Naive thymus-derived CD4-positive, alpha-beta T cell (primary cell): ENCODE measurements around the gene TRAK2. TPM values are rescaled to one million over a fixed set of nuclear protein-coding genes. Genes with fewer than 3 reads are reported as not detected.
"Not testable (repeated sequence)": the region's sequence is repeated elsewhere in the genome, so short reads cannot be mapped to it uniquely, and the experiment has no call there.

ENCODE experiments used
- ATAC-seq: fragments of 150-1000 bp; cut with Tn5 transposase; 2 replicates; pipeline ENCODE4 v1.10.0; 2021; ENCODE audit warnings: mild to moderate bottlenecking, moderate library complexity
- CTCF ChIA-PET: fragments of 350-600 bp; sonication (Branson Sonifier 250); formaldehyde crosslinking; loops from one replicate; lab custom pipeline; 2021; ENCODE audit warnings: antibody characterized with exemption; lab: Charles Lee
- POLR2A ChIA-PET: fragments of 350-600 bp; sonication (Branson Sonifier 250); formaldehyde crosslinking; loops from one replicate; lab custom pipeline; 2021; ENCODE audit warnings: antibody characterized with exemption, inconsistent platforms; lab: Charles Lee
- DNase-seq, 9 donors: peaks; one replicate each; pipeline versions ENCODE4 v3.0.0 to v3.0.0-alpha.2; 2020 to 2022; ENCODE audit warnings: mixed read lengths in 1 of 9
- H3K27ac ChIP-seq: one replicate; pipeline ENCODE4 v1.7.0; 2013; ENCODE audit warnings: mild to moderate bottlenecking, low read depth, low read length, moderate library complexity
- H3K27me3 ChIP-seq, 2 donors: one replicate each; pipeline ENCODE4 v1.7.0; 2013; ENCODE audit warnings: low read length in 2 of 2, mild to moderate bottlenecking in 2 of 2, moderate library complexity in 2 of 2; ENCODE audit not compliant: control insufficient read depth in 2 of 2, insufficient read depth in 2 of 2
- H3K36me3 ChIP-seq, 3 experiments: 1 replicate in 2 of 3; 2 replicates in 1 of 3; pipeline ENCODE4 v1.7.0; 2013; ENCODE audit warnings: low read length in 3 of 3, mild to moderate bottlenecking in 3 of 3, moderate library complexity in 1 of 3; ENCODE audit not compliant: insufficient read depth in 3 of 3, control insufficient read depth in 2 of 3
- H3K4me1 ChIP-seq, 2 donors: one replicate each; pipeline ENCODE4 v1.7.0; 2013; ENCODE audit warnings: low read length in 2 of 2, mild to moderate bottlenecking in 2 of 2, moderate library complexity in 1 of 2; ENCODE audit not compliant: control insufficient read depth in 2 of 2, insufficient read depth in 2 of 2
- H3K4me3 ChIP-seq: 2 replicates; pipeline ENCODE4 v1.7.0; 2013; ENCODE audit warnings: mild to moderate bottlenecking, low read length
- H3K9me3 ChIP-seq, 3 experiments: 1 replicate in 2 of 3; 2 replicates in 1 of 3; pipeline ENCODE4 v1.7.0; 2013; ENCODE audit warnings: low read length in 3 of 3; ENCODE audit not compliant: control insufficient read depth in 2 of 3
- H3K27ac Mint-ChIP-seq, 9 donors: one replicate each; pipeline ENCODE4 v1.8.0; 2020 to 2022; ENCODE audit warnings: mixed read lengths in 9 of 9, mild to moderate bottlenecking in 8 of 9, moderate library complexity in 5 of 9, inconsistent platforms in 2 of 9
- H3K27me3 Mint-ChIP-seq, 5 donors: one replicate each; pipeline ENCODE4 v1.8.0; 2021 to 2022; ENCODE audit warnings: mixed read lengths in 5 of 5, mild to moderate bottlenecking in 1 of 5
- H3K36me3 Mint-ChIP-seq, 5 donors: one replicate each; pipeline ENCODE4 v1.8.0; 2020 to 2022; ENCODE audit warnings: mixed read lengths in 5 of 5, mild to moderate bottlenecking in 3 of 5, inconsistent platforms in 1 of 5
- H3K4me1 Mint-ChIP-seq, 7 donors: one replicate each; pipeline ENCODE4 v1.8.0; 2020 to 2022; ENCODE audit warnings: mixed read lengths in 7 of 7, mild to moderate bottlenecking in 3 of 7, inconsistent platforms in 1 of 7
- H3K4me3 Mint-ChIP-seq, 10 donors: one replicate each; pipeline ENCODE4 v1.8.0; 2020 to 2022; ENCODE audit warnings: mild to moderate bottlenecking in 10 of 10, mixed read lengths in 10 of 10, moderate library complexity in 6 of 10, inconsistent platforms in 2 of 10
- H3K9me3 Mint-ChIP-seq, 11 donors: one replicate each; pipeline ENCODE4 v1.8.0; 2020 to 2022; ENCODE audit warnings: mixed read lengths in 11 of 11, mild to moderate bottlenecking in 4 of 11, inconsistent platforms in 1 of 11, moderate library complexity in 1 of 11
- intact Hi-C, 2 donors: fragments of 100-400 bp; cut with micrococcal nuclease; formaldehyde crosslinking; loops; one replicate each; pipeline ENCODE4 v1.15.1; 2023
- polyA plus RNA-seq, 2 donors: library from polyadenylated mRNA; unstranded; fragments of 300-500 nt; fragmentation: Illumina TruSeq; gene quantifications; one replicate each; pipeline ENCODE4 v1.2.3, GENCODE V29; 2021
- total RNA-seq, 6 experiments: library from RNA in 5 of 6; stranded (reverse) in 5 of 6; gene quantifications; 1 replicate in 5 of 6; 2 replicates in 1 of 6; pipeline ENCODE4 v1.2.3 and lab custom pipeline; 2021 to 2026

The TRAK2 gene
- total and polyA plus RNA-seq, 7 experiments from 2014 or later = 27.2 to 47.6 (median 34.3) TPM

DNA sequence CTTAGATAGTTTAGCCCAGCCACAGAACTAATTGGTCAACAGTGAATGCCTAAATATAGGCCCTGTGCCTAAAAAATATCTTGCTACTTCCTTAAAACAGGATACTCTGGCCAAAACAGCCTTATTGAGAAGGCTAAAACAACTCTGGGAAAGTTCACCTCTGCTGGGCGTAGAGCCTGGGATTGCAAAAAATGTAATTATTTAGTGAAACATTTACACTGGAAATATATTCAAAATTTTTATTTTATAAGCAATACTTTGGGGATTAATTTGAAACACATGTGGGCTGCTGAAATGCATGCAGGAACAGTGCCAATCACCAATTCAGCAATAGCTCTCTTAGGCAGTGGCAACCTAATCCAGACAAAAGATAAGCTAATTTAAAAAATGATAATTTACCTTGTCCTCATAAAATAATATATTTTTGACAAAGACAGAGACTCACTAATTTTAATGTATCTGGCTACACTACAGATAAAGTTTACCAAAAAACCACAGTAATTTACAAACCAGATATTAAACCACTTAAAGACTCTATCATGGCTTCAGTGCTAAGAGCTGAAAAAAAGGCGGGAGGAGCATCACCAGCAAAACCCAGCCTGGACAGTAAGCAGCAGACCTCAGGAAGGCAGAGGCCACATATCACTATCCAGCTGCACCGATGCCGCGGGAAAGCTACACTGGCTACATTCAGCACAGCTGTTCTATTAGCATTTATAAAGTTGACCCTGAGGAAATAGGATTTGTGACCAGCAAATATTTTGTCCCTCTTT lies 18.5 kb downstream of the TRAK2 start:
- H3K4me1 Mint-ChIP-seq = peaks cover 30 to 77% (median 70%) of the 10 kb centered on the region in 7 donors

DNA sequence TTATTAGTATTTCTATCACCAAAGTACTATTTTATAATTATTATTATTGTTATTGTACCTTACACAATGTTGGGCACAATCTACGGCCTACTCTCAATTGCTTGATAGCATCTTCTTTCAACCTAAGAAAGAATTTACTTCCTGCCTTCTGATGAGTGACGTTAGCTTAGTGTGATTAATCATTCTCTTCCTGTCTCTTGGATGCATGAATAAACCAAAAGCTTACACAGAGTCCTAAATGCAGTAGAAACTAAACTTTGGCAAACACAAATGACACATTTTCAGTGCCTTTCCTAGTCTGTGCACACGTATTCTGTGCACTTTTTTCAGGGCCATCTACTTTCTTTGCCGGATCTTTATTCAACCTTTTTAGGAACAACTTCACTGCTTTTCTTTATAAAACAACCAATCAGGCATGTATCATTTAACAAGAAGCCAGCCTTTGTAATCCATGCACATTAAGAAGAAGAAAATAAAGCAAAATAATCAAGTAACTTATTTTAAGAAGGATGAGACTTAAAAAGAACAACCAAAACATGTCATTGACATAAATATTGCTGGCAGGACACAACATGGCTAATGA lies 19.1 kb downstream of the TRAK2 start:
- no peaks in the 10 kb centered on the region for H3K27me3 ChIP-seq
- CTCF ChIA-PET = interaction anchor here (0.6 to 0.7 kb wide), 2 partner anchors 32 to 372 kb away, joined by 3 read pairs; no protein-coding TSS in a partner anchor
- intact Hi-C loops = loop anchor here (1.0 to 2.0 kb wide), 4 partner anchors 8 to 19 kb away; partner anchors contain the start of genes STRADB (in 1 of the 2) and TRAK2 (in 1 of the 2)
- peaks cover 0 to 16% (median 0%) of the 10 kb centered on the region in 11 donors for H3K9me3 Mint-ChIP-seq
- peak overlapping the region in 9 of 10 donors; percentile 14 to 76 (median 54) for H3K4me3 Mint-ChIP-seq
- peak; percentile 84 for ATAC-seq
- peak overlapping the region; percentile 38 for H3K27ac ChIP-seq
- no peaks in the 10 kb centered on the region for H3K36me3 ChIP-seq
- POLR2A ChIA-PET = interaction anchor here (0.6 to 2.7 kb wide), 4 partner anchors 9 to 198 kb away, joined by 3 to 26 read pairs (median 4); partner anchors contain the start of genes STRADB and TRAK2
- no peaks in the 10 kb centered on the region for H3K27me3 Mint-ChIP-seq
- peaks cover 24 to 75% (median 66%) of the 10 kb centered on the region in 7 donors for H3K4me1 Mint-ChIP-seq
- H3K27ac Mint-ChIP-seq = peak overlapping the region; percentile 65 to 94 (median 91)
- peaks cover 20 to 23% of the 10 kb centered on the region in 2 donors for H3K4me1 ChIP-seq
- peaks cover 0 to 48% (median 11%) of the 10 kb centered on the region in 5 donors for H3K36me3 Mint-ChIP-seq
- no peaks in the 10 kb centered on the region for H3K9me3 ChIP-seq
- DNase-seq = peak in 7 of 9 donors; percentile 21 to 60 (median 39)
- H3K4me3 ChIP-seq = no peak overlapping the region

More for the DNA sequence above, 18.5 kb downstream of the TRAK2 start:
- Histone ChIP-seq H3K9me3 (no peaks in the 10 kb centered on the region), H3K27me3 (no peaks in the 10 kb centered on the region), H3K4me1 (peaks cover 20 to 23% of the 10 kb centered on the region in 2 donors), H3K36me3 (no peaks in the 10 kb centered on the region), H3K4me3 (no peak overlapping the region), H3K27ac (peak overlapping the region; percentile 38)
- CTCF ChIA-PET = interaction anchor here (0.7 kb wide), 1 partner anchor 33 kb away, joined by 3 read pairs; no protein-coding TSS in a partner anchor
- no peak for ATAC-seq
- POLR2A ChIA-PET = interaction anchor here (0.6 to 2.7 kb wide), 5 partner anchors 8 to 207 kb away, joined by 3 to 26 read pairs (median 4); partner anchors contain the start of genes STRADB and TRAK2
- peak overlapping the region; percentile 65 to 94 (median 91) for H3K27ac Mint-ChIP-seq
- peak overlapping the region in 6 of 10 donors; percentile 28 to 76 (median 60) for H3K4me3 Mint-ChIP-seq
- peaks cover 0 to 16% (median 0%) of the 10 kb centered on the region in 11 donors for H3K9me3 Mint-ChIP-seq
- intact Hi-C loops = loop anchor here (1.0 to 2.0 kb wide), 4 partner anchors 9 to 19 kb away; partner anchors contain the start of genes STRADB (in 2 of the 2) and TRAK2 (in 2 of the 2)
- H3K36me3 Mint-ChIP-seq = peaks cover 0 to 48% (median 11%) of the 10 kb centered on the region in 5 donors
- DNase-seq = no peak
- no peaks in the 10 kb centered on the region for H3K27me3 Mint-ChIP-seq

DNA sequence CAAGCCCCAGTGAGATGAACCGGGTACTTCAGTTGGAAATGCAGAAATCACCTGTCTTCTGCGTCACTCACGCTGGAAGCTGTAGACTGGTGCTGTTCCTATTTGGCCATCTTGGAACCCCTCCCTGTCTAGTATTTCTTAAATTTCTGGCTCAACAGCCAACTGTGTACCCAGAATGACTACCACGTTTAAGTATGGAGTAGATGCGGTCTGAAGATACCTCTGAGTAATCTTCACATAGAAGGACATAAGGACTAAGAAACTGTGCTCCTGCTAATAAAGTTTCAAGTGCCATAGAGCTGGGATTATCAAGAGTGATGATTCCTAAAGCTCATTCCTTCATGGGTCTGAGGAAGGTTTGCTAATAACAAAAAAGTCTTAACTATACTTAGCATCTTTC lies 20.4 kb downstream of the TRAK2 start:
- ChIA-PET POLR2A (interaction anchor here (0.7 to 1.6 kb wide), 2 partner anchors 10 to 21 kb away, joined by 3 to 4 read pairs; no protein-coding TSS in a partner anchor), CTCF (no interaction called here)
- H3K9me3 Mint-ChIP-seq = peaks cover 0 to 16% (median 0%) of the 10 kb centered on the region in 11 donors
- H3K27ac Mint-ChIP-seq = peak overlapping the region in 2 of 9 donors; percentile 82 to 91
- H3K27me3 Mint-ChIP-seq = no peaks in the 10 kb centered on the region
- ATAC-seq (no peak), DNase-seq (no peak)
- Histone ChIP-seq H3K4me3 (no peak overlapping the region), H3K27me3 (no peaks in the 10 kb centered on the region), H3K4me1 (peaks cover 20 to 23% of the 10 kb centered on the region in 2 donors), H3K9me3 (no peaks in the 10 kb centered on the region), H3K27ac (no peak overlapping the region), H3K36me3 (no peaks in the 10 kb centered on the region)
- intact Hi-C loops = no loop called here
- no peak overlapping the region for H3K4me3 Mint-ChIP-seq
- peaks cover 0 to 44% (median 11%) of the 10 kb centered on the region in 5 donors for H3K36me3 Mint-ChIP-seq
- peaks cover 25 to 68% (median 64%) of the 10 kb centered on the region in 7 donors for H3K4me1 Mint-ChIP-seq

DNA sequence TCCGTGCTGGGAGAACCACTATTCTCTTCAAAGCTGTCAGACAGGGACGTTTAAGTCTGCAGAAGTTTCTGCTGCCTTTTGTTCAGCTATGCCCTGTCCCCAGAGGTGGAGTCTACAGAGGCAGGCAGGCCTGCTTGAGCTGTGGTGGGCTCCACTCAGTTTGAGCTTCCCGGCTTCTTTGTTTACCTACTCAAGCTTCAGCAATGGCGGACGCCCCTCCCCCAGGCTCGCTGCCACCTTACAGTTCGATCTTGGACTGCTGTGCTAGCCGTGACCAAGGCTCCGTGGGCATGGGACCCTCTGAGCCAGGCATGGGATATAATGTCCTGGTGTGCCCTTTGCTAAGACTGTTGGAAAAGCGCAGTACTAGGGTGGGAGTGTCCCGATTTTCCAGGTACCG lies 20.9 kb downstream of the TRAK2 start:
- Mint-ChIP-seq H3K36me3 (peaks cover 0 to 44% (median 11%) of the 10 kb centered on the region in 5 donors), H3K27ac (peak overlapping the region in 1 of 9 donors; percentile 91), H3K4me1 (peaks cover 27 to 63% (median 59%) of the 10 kb centered on the region in 7 donors), H3K9me3 (peaks cover 0 to 16% (median 0%) of the 10 kb centered on the region in 11 donors)
- H3K9me3 ChIP-seq, H3K27ac ChIP-seq, H3K27me3 Mint-ChIP-seq, H3K36me3 ChIP-seq, ATAC-seq, CTCF ChIA-PET, H3K4me3 Mint-ChIP-seq, DNase-seq, POLR2A ChIA-PET, H3K4me3 ChIP-seq, intact Hi-C loops, H3K27me3 ChIP-seq: not testable (repeated sequence)
- peaks cover 20 to 23% of the 10 kb centered on the region in 2 donors for H3K4me1 ChIP-seq

DNA sequence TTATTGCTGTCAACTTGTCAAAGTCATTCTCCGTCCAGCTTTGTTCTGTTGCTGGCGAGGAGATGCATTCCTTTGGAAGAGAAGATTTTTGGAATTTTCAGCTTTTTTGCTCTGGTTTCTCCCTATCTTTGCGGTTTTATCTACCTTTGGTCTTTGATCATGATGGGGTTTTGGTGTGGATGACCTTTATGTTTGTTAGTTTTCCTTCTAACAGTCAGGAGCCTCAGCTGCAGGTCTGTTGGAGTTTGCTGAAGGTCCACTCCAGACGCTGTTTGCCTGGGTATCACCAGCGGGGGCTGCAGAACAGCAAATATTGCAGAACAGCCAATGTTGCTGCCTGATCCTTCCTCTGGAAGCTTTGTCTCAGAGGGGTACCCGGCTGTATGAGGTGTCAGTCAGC lies 21.4 kb downstream of the TRAK2 start:
- H3K36me3 ChIP-seq, H3K4me3 Mint-ChIP-seq, H3K9me3 ChIP-seq, H3K27ac ChIP-seq, H3K4me3 ChIP-seq, H3K27me3 Mint-ChIP-seq, DNase-seq, POLR2A ChIA-PET, ATAC-seq, H3K27me3 ChIP-seq, intact Hi-C loops: not testable (repeated sequence)
- Mint-ChIP-seq H3K36me3 (peaks cover 0 to 44% (median 11%) of the 10 kb centered on the region in 5 donors), H3K4me1 (peaks cover 24 to 60% (median 58%) of the 10 kb centered on the region in 7 donors), H3K27ac (peak overlapping the region in 3 of 9 donors; percentile 1 to 57 (median 44)), H3K9me3 (peaks cover 0 to 16% (median 0%) of the 10 kb centered on the region in 11 donors)
- CTCF ChIA-PET = interaction anchor here (0.6 kb wide), 1 partner anchor 24 kb away, joined by 3 read pairs; no protein-coding TSS in a partner anchor
- peaks cover 20 to 23% of the 10 kb centered on the region in 2 donors for H3K4me1 ChIP-seq

DNA sequence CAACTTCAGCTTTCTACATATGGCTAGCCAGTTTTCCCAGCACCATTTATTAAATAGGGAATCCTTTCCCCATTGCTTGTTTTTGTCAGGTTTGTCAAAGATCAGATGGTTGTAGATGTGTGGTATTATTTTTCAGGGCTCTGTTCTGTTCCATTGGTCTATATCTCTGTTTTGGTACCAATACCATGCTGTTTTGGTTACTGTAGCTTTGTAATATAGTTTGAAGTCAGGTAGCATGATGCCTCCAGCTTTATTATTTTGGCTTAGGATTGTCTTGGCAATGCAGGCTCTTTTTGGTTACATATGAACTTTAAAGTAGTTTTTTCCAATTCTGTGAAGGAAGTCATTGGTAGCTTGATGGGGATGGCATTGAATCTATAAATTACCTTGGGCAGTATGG lies 22.9 kb downstream of the TRAK2 start:
- H3K4me3 ChIP-seq, POLR2A ChIA-PET, H3K4me3 Mint-ChIP-seq, H3K36me3 ChIP-seq, H3K27me3 ChIP-seq, ATAC-seq, H3K27ac ChIP-seq, CTCF ChIA-PET, H3K9me3 ChIP-seq, intact Hi-C loops, DNase-seq, H3K27me3 Mint-ChIP-seq: not testable (repeated sequence)
- peaks cover 0 to 16% (median 0%) of the 10 kb centered on the region in 11 donors for H3K9me3 Mint-ChIP-seq
- peak overlapping the region in 1 of 9 donors; percentile 11 for H3K27ac Mint-ChIP-seq
- H3K36me3 Mint-ChIP-seq = peaks cover 0 to 46% (median 11%) of the 10 kb centered on the region in 5 donors
- peaks cover 16 to 53% (median 50%) of the 10 kb centered on the region in 7 donors for H3K4me1 Mint-ChIP-seq
- H3K4me1 ChIP-seq = peaks cover 18 to 20% of the 10 kb centered on the region in 2 donors
